Mesenchymal stem cell (in vitro differentiated cells and primary cell): ENCODE measurements around the gene NDRG4.

ENCODE experiments used
- DNase-seq: peaks from one replicate; pipeline ENCODE4 v3.0.0-alpha.2; 2013
- H2AFZ ChIP-seq: one replicate; pipeline ENCODE4 v1.6.1; 2013; ENCODE audit warnings: low read depth, mild to moderate bottlenecking, control low read depth, inconsistent platforms, low read length, moderate library complexity
- H2AK5ac ChIP-seq: 2 replicates; pipeline ENCODE4 v1.6.1; 2013; ENCODE audit warnings: low read length, moderate library complexity, mild to moderate bottlenecking, inconsistent platforms; ENCODE audit not compliant: severe bottlenecking
- H2BK120ac ChIP-seq: one replicate; pipeline ENCODE4 v1.6.1; 2013; ENCODE audit warnings: low read depth, mild to moderate bottlenecking, inconsistent platforms, low read length, moderate library complexity
- H2BK12ac ChIP-seq, 2 experiments: one replicate each; pipeline ENCODE4 v1.6.1; 2013; ENCODE audit warnings: inconsistent platforms in 2 of 2, low read length in 2 of 2, mild to moderate bottlenecking in 2 of 2, moderate library complexity in 2 of 2, control low read depth in 1 of 2
- H2BK15ac ChIP-seq: one replicate; pipeline ENCODE4 v1.6.1; 2013; ENCODE audit warnings: mild to moderate bottlenecking, low read depth, inconsistent platforms; ENCODE audit not compliant: poor library complexity, severe bottlenecking
- H2BK5ac ChIP-seq: 2 replicates; pipeline ENCODE4 v1.6.1; 2013; ENCODE audit warnings: low read depth, mild to moderate bottlenecking, low read length, control low read depth, inconsistent platforms; ENCODE audit not compliant: poor library complexity, severe bottlenecking
- H3K14ac ChIP-seq, 2 experiments: one replicate each; pipeline ENCODE4 v1.6.1; 2013; ENCODE audit warnings: inconsistent platforms in 2 of 2, low read length in 2 of 2, control low read depth in 1 of 2, mild to moderate bottlenecking in 1 of 2, moderate library complexity in 1 of 2
- H3K18ac ChIP-seq, 2 experiments: one replicate each; pipeline ENCODE4 v1.6.1; 2013; ENCODE audit warnings: inconsistent platforms in 2 of 2, low read length in 2 of 2, control low read depth in 1 of 2, low read depth in 1 of 2, mild to moderate bottlenecking in 1 of 2
- H3K23ac ChIP-seq, 2 experiments: one replicate each; pipeline ENCODE4 v1.6.1; 2013; ENCODE audit warnings: inconsistent platforms in 2 of 2, low read length in 2 of 2, mild to moderate bottlenecking in 2 of 2, moderate library complexity in 2 of 2, control low read depth in 1 of 2
- H3K27ac ChIP-seq: 2 replicates; pipeline ENCODE4 v1.5.1; 2013; ENCODE audit warnings: mild to moderate bottlenecking, moderate library complexity, low read length, control low read depth, inconsistent platforms; ENCODE audit not compliant: poor library complexity, severe bottlenecking
- H3K27me3 ChIP-seq, 2 experiments: 2 replicates each; pipeline versions ENCODE4 v1.6.1 to v1.7.0; 2013; ENCODE audit warnings: low read length in 2 of 2, mild to moderate bottlenecking in 2 of 2, moderate library complexity in 2 of 2, control low read depth in 1 of 2, inconsistent platforms in 1 of 2; ENCODE audit not compliant: control insufficient read depth in 1 of 2, insufficient read depth in 1 of 2
- H3K36me3 ChIP-seq, 2 experiments: 2 replicates each; pipeline versions ENCODE4 v1.6.1 to v1.7.0; 2013; ENCODE audit warnings: low read length in 2 of 2, control low read depth in 1 of 2, inconsistent platforms in 1 of 2, low read depth in 1 of 2, mild to moderate bottlenecking in 1 of 2; ENCODE audit not compliant: insufficient read depth in 2 of 2, control insufficient read depth in 1 of 2
- H3K4ac ChIP-seq, 2 experiments: one replicate each; pipeline ENCODE4 v1.6.1; 2013; ENCODE audit warnings: inconsistent platforms in 2 of 2, low read length in 2 of 2, mild to moderate bottlenecking in 2 of 2, moderate library complexity in 2 of 2, control low read depth in 1 of 2, low read depth in 1 of 2
- H3K4me1 ChIP-seq: 2 replicates; pipeline ENCODE4 v1.6.1; 2013; ENCODE audit warnings: low read depth, low read length, control low read depth; ENCODE audit not compliant: control insufficient read depth, insufficient read depth
- H3K4me2 ChIP-seq: 2 replicates; pipeline ENCODE4 v1.6.1; 2013; ENCODE audit warnings: low read length, mild to moderate bottlenecking, inconsistent platforms; ENCODE audit not compliant: poor library complexity, severe bottlenecking
- H3K4me3 ChIP-seq, 2 experiments: 2 replicates each; pipeline versions ENCODE4 v1.5.1 to v1.7.0; 2013; ENCODE audit warnings: low read length in 2 of 2, mild to moderate bottlenecking in 2 of 2, control low read depth in 1 of 2, low read depth in 1 of 2; ENCODE audit not compliant: insufficient read depth in 1 of 2
- H3K79me1 ChIP-seq: replicated peaks from 2 replicates; pipeline ENCODE4 v1.6.1; 2013; ENCODE audit warnings: mild to moderate bottlenecking, control low read depth, low read length, inconsistent platforms; ENCODE audit not compliant: poor library complexity, severe bottlenecking
- H3K9ac ChIP-seq: 2 replicates; pipeline ENCODE4 v1.7.0; 2013; ENCODE audit warnings: mild to moderate bottlenecking, low read length, moderate library complexity
- H3K9me3 ChIP-seq: 2 replicates; pipeline ENCODE4 v1.7.0; 2013; ENCODE audit warnings: mild to moderate bottlenecking, low read length; ENCODE audit not compliant: control insufficient read depth
- H4K8ac ChIP-seq: one replicate; pipeline ENCODE4 v1.6.1; 2013; ENCODE audit warnings: inconsistent platforms, mild to moderate bottlenecking, low read length, moderate library complexity
- H4K91ac ChIP-seq: one replicate; pipeline ENCODE4 v1.6.1; 2013; ENCODE audit warnings: mild to moderate bottlenecking, low read length, inconsistent platforms
- WGBS: methylation state at CpG from one replicate; pipeline ENCODE4 v1.1.7; 2013; ENCODE audit warnings: mixed read lengths; 5-methylcytosine and 5-hydroxymethylcytosine counted together

The NDRG4 gene

DNA sequence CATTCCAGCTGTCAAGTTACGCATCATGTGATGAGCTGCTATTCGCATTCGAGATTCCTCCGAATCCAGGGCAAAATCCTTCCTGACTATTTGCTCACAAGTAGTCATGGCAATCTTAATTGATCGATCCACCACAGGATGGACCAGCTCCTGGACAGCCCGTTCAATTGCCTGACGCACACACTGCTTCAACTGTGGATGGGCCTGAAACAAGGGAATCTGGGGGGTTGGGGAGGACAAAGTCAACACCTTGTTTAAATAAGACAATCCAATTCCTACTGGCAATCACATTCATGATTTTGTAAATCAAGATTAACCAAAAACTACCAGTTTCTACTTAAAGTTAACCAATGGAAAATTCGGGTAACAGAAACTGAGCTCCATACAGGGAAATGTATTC is 43.7 kb downstream of the NDRG4 start:
- 99% methylated on average over 7 of the region's 8 CpGs for WGBS
- H3K23ac ChIP-seq: no peak overlapping the region

DNA sequence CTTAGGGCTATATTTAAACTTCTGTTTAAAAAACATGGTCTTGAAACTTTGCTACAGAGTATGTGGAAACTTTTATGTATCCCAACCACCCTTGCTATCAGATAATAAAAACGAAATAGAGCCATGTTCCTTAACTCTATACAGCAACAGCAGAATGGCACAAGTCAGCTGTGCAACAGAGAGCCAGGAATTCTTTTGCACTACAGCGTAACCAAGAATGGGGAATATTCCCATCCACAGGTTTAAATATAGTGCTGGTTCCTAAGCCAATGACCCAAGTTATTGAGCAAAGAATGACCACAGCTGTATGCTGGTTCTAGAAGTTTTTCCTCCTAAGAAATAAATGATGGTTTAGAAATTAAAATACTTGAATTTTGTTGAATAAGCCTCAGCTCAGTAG is 48.4 kb downstream of the NDRG4 start:
- Histone ChIP-seq H2BK120ac (no peak overlapping the region), H3K4me3 (no peak overlapping the region), H3K4me2 (no peak overlapping the region), H2BK12ac (no peak overlapping the region), H2AK5ac (no peak overlapping the region), H3K18ac (no peak overlapping the region), H4K91ac (no peak overlapping the region), H3K27me3 (no peaks in the 10 kb centered on the region), H3K4ac (no peak overlapping the region), H3K27ac (no peak overlapping the region), H3K9me3 (no peaks in the 10 kb centered on the region), H3K36me3 (peaks cover 13 to 100% of the 10 kb centered on the region in 2 experiments), H2BK15ac (no peak overlapping the region), H4K8ac (no peak overlapping the region), H3K14ac (no peak overlapping the region), H3K23ac (no peak overlapping the region), H3K79me1 (peaks cover 18% of the 10 kb centered on the region), H2BK5ac (no peak overlapping the region), H3K9ac (no peak overlapping the region), H3K4me1 (no peaks in the 10 kb centered on the region), H2AFZ (no peak overlapping the region)
- no peak for DNase-seq
- 89% methylated on average over 2 of the region's 2 CpGs for WGBS

More for the DNA sequence above, 43.7 kb downstream of the NDRG4 start:
- no peaks in the 10 kb centered on the region for H3K4me1 ChIP-seq
- H3K36me3 ChIP-seq: peaks cover 20 to 99% of the 10 kb centered on the region in 2 experiments
- peaks cover 22% of the 10 kb centered on the region for H3K79me1 ChIP-seq
- no peak overlapping the region for H2BK5ac ChIP-seq
- no peak overlapping the region for H2BK15ac ChIP-seq
- H3K9me3 ChIP-seq: no peaks in the 10 kb centered on the region
- no peak overlapping the region for H3K9ac ChIP-seq
- H3K4me2 ChIP-seq: no peak overlapping the region
- H2AFZ ChIP-seq: no peak overlapping the region
- H2BK120ac ChIP-seq: no peak overlapping the region
- no peak overlapping the region for H3K18ac ChIP-seq
- DNase-seq: no peak
- no peak overlapping the region for H4K8ac ChIP-seq
- no peak overlapping the region for H2AK5ac ChIP-seq
- H4K91ac ChIP-seq: no peak overlapping the region
- H3K27ac ChIP-seq: no peak overlapping the region
- no peak overlapping the region for H3K14ac ChIP-seq
- no peak overlapping the region for H2BK12ac ChIP-seq
- H3K27me3 ChIP-seq: no peaks in the 10 kb centered on the region
- H3K4ac ChIP-seq: no peak overlapping the region
- no peak overlapping the region for H3K4me3 ChIP-seq

DNA sequence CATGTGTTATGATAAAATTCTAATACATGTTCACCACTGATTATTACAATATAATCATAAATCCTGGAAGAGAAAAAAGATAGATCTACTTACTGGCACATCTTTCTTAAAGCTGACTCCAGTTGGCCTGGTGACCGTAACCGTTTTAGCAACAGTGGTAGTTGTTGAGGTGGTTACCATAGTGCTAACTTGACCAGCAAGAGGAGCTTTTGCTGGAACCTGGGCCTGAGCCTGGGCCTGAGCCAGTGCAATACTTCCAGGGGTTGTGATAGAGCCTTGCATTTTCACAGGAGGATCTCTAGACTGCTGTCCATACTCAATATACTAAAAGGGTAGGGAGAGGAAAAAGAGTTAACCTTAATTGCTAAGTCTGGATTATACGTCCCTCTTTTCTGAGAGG is 51.6 kb downstream of the NDRG4 start:
- 100% methylated on average over 3 of the region's 3 CpGs for WGBS
- no peak overlapping the region for H2BK12ac ChIP-seq
- no peaks in the 10 kb centered on the region for H3K4me1 ChIP-seq
- no peak overlapping the region for H3K14ac ChIP-seq
- H3K9me3 ChIP-seq: no peaks in the 10 kb centered on the region
- no peak overlapping the region for H3K4me2 ChIP-seq
- H2BK15ac ChIP-seq: no peak overlapping the region
- H3K79me1 ChIP-seq: peaks cover 12% of the 10 kb centered on the region
- no peak overlapping the region for H3K4ac ChIP-seq
- H3K9ac ChIP-seq: peak overlapping the region; percentile 30
- no peak overlapping the region for H2AK5ac ChIP-seq
- no peaks in the 10 kb centered on the region for H3K27me3 ChIP-seq
- no peak overlapping the region for H2BK120ac ChIP-seq
- no peak overlapping the region for H3K18ac ChIP-seq
- H4K91ac ChIP-seq: no peak overlapping the region
- no peak overlapping the region for H4K8ac ChIP-seq
- no peak overlapping the region for H3K4me3 ChIP-seq
- no peak overlapping the region for H3K27ac ChIP-seq
- H3K36me3 ChIP-seq: peaks cover 13 to 100% of the 10 kb centered on the region in 2 experiments
- H2BK5ac ChIP-seq: no peak overlapping the region
- H3K23ac ChIP-seq: no peak overlapping the region
- DNase-seq: peak; percentile 28
- H2AFZ ChIP-seq: no peak overlapping the region

DNA sequence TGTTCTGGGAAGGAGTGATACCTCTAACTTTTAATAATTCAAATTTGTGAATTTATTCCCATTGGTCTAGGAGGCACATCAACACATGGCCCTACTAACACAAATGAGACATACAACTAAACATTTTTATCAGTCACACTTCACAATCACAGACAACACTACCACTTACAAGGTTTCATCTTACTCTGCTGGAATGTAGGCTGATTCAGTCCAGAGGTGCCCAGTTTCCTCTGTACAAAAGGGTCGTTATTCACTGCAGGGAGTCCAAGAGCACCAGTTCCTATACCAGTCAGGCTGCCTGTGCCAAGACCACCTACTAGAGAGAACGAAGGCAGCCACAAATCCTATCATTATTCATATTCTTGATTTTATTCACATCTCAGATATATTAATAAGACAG is 56.7 kb downstream of the NDRG4 start:
- Histone ChIP-seq H3K36me3 (peaks cover 16 to 94% of the 10 kb centered on the region in 2 experiments), H2BK15ac (no peak overlapping the region), H3K27me3 (no peaks in the 10 kb centered on the region), H2BK120ac (no peak overlapping the region), H3K18ac (no peak overlapping the region), H3K4me1 (no peaks in the 10 kb centered on the region), H3K4me2 (no peak overlapping the region), H3K79me1 (peaks cover 12% of the 10 kb centered on the region), H2AK5ac (no peak overlapping the region), H3K27ac (peak overlapping the region; percentile 16), H2AFZ (no peak overlapping the region), H3K14ac (no peak overlapping the region), H4K8ac (no peak overlapping the region), H3K9ac (no peak overlapping the region), H3K9me3 (no peaks in the 10 kb centered on the region), H2BK5ac (no peak overlapping the region), H3K4ac (no peak overlapping the region), H3K4me3 (no peak overlapping the region), H2BK12ac (no peak overlapping the region), H3K23ac (no peak overlapping the region), H4K91ac (no peak overlapping the region)
- WGBS: 93% methylated on average over 2 of the region's 2 CpGs
- no peak for DNase-seq
